GM23338 (cell line): ENCODE measurements around the gene PIKFYVE.

ENCODE experiments used
- EZH2 ChIP-seq: fragments of 200-600 bp; sonication (generic); IDR thresholded peaks from one replicate; pipeline ENCODE4 v1.8.0; 2017; ENCODE audit warnings: antibody characterized with exemption, mild to moderate bottlenecking, low read depth; ENCODE audit not compliant: unreplicated experiment
- TF ChIP-seq, protein P1 (sequence below), 2 experiments: fragments of 200-600 bp in 1 of 2; sonication (generic) in 1 of 2; conservative IDR thresholded peaks; 2 replicates each; pipeline versions ENCODE4 v1.5.1 to v1.6.1; 2016 to 2017; ENCODE audit warnings: antibody characterized with exemption in 2 of 2, low read depth in 2 of 2, mild to moderate bottlenecking in 2 of 2, moderate library complexity in 1 of 2

- TF ChIP-seq, protein P1, sequence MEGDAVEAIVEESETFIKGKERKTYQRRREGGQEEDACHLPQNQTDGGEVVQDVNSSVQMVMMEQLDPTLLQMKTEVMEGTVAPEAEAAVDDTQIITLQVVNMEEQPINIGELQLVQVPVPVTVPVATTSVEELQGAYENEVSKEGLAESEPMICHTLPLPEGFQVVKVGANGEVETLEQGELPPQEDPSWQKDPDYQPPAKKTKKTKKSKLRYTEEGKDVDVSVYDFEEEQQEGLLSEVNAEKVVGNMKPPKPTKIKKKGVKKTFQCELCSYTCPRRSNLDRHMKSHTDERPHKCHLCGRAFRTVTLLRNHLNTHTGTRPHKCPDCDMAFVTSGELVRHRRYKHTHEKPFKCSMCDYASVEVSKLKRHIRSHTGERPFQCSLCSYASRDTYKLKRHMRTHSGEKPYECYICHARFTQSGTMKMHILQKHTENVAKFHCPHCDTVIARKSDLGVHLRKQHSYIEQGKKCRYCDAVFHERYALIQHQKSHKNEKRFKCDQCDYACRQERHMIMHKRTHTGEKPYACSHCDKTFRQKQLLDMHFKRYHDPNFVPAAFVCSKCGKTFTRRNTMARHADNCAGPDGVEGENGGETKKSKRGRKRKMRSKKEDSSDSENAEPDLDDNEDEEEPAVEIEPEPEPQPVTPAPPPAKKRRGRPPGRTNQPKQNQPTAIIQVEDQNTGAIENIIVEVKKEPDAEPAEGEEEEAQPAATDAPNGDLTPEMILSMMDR (conservative IDR thresholded peaks at IDR 0.05; ENCODE audit: low read depth in 2 of 2) = no peak
- no peak for TF ChIP-seq EZH2
These were observed 20.3 kb upstream of the PIKFYVE start for GRCh38 chr2:208245746-208246145.
